Activated CD4-positive, CD25-positive, alpha-beta regulatory T cell treated with anti-CD3 and anti-CD28 coated beads, Interleukin-2, amount 50 U/mL, for 16 hours (primary cell): ENCODE measurements around the gene PRPF40A.

ENCODE experiments used
- DNase-seq: peaks from one replicate; pipeline ENCODE4 v3.0.0-alpha.2; 2020; ENCODE audit warnings: low read depth, low spot score

Gene PRPF40A

GRCh38 chr2:152620208-152620607, 97.1 kb downstream of the PRPF40A start:
- no peak for DNase-seq

- DNase-seq, result no peak
These were observed 99.1 kb downstream of the PRPF40A start for GRCh38 chr2:152618193-152618564.

GRCh38 chr2:152617456-152618192, 99.6 kb downstream of the PRPF40A start:
- no peak for DNase-seq

- no peak for DNase-seq
These were observed 102.1 kb downstream of the PRPF40A start for GRCh38 chr2:152615177-152615576.

GRCh38 chr2:152613235-152613634, 104.0 kb downstream of the PRPF40A start:
- DNase-seq, result no peak

GRCh38 chr2:152611458-152612231, 105.6 kb downstream of the PRPF40A start:
- DNase-seq, result no peak

- DNase-seq, result no peak
These were observed 107.6 kb downstream of the PRPF40A start for GRCh38 chr2:152609699-152610098.

- DNase-seq, result no peak
These were observed 108.1 kb downstream of the PRPF40A start for GRCh38 chr2:152609154-152609553.

- no peak for DNase-seq
These were observed 109.4 kb downstream of the PRPF40A start for GRCh38 chr2:152607793-152608300.

GRCh38 chr2:152606941-152607340, 110.3 kb downstream of the PRPF40A start:
- DNase-seq, result no peak

- DNase-seq, result no peak
These were observed 111.2 kb downstream of the PRPF40A start for GRCh38 chr2:152606081-152606480.

- no peak for DNase-seq
These were observed 114.1 kb downstream of the PRPF40A start for GRCh38 chr2:152603166-152603565.

GRCh38 chr2:152602750-152603149, 114.5 kb downstream of the PRPF40A start:
- DNase-seq, result no peak
